Upper lobe of left lung (tissue), 4 donors: ENCODE data around the gene ADORA1.

Source experiments
- CTCF ChIP-seq, 6 experiments: fragments of 450-650 bp in 4 of 6; fragments of 200-600 bp in 2 of 6; sonication (generic) in 2 of 6; IDR thresholded peaks; one replicate each; pipeline ENCODE4 v1.5.1; 2016 to 2019; ENCODE audit warnings: antibody characterized with exemption in 6 of 6
- EP300 ChIP-seq, 4 donors: sonication (generic); formaldehyde crosslinking; IDR thresholded peaks; one replicate each; pipeline ENCODE4 v1.5.1; 2017; ENCODE audit warnings: antibody characterized with exemption in 4 of 4, control low read depth in 2 of 4
- POLR2A ChIP-seq, 4 donors: fragments of 450-650 bp; IDR thresholded peaks; one replicate each; pipeline ENCODE4 v1.5.1; 2016 to 2017; ENCODE audit warnings: antibody characterized with exemption in 4 of 4, mild to moderate bottlenecking in 2 of 4
- POLR2AphosphoS5 ChIP-seq, 2 donors: sonication (generic); formaldehyde crosslinking; IDR thresholded peaks; one replicate each; pipeline ENCODE4 v1.5.1; 2017; ENCODE audit warnings: antibody characterized with exemption in 2 of 2

DNA sequence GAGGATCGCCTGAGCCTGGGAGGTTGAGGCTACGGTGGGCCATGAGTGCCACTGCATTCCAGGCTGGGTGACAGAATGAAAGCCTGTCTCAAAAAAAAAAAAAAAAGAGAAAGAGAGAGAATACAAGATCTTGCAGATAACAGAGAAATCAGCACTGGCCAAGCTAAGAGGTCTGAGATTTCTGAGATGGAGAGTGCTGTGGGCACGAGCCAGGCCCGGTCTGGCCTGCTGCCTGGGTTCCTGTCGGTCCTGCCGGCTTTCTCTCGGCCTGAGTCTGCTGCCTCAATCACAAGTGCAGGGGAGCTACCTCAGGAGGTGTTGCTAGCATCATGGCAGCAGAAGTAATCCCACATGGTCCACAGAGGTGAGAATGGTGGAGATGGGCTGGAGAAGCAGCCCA is 19.0 kb downstream of the ADORA1 start:
- TF ChIP-seq CTCF (IDR thresholded peaks at IDR 0.05) (no peak), POLR2A (IDR thresholded peaks at IDR 0.05) (no peak), POLR2AphosphoS5 (IDR thresholded peaks at IDR 0.05) (no peak), EP300 (IDR thresholded peaks at IDR 0.05) (no peak)
